ENCODE data around the gene HOXB1. TPM values are rescaled to one million over a fixed set of nuclear protein-coding genes. Genes with fewer than 3 reads are reported as not detected.
A peak's percentile ranks its signal among the peaks of the same experiment; 100 is the strongest.
"Not testable (repeated sequence)": the region's sequence is repeated elsewhere in the genome, so short reads cannot be mapped to it uniquely, and the experiment has no call there.

HOXB1 gene
- total RNA-seq, 1 experiment from 2014 or later: not detected

DNA sequence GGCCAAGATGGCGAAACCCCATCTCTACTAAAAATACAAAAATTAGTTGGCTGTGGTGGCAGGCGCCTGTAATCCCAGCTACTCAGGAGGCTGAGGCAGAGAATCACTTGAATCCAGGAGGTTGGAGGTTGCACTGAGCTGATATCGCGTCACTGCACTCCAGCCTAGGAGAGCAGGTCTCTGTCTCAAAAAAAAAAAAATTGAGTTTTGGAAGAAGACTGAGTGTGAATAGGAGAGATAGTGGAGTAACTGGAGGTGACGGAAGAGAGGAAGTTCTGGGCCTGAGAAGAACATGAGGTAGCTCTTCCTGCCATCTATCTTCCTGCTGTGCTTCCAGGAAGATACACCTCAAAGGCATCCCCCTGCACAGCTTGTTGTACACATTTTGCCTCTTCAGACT lies 11.4 kb downstream of the HOXB1 start:
- no peak for DNase-seq (ENCODE audit: low spot score)

DNA sequence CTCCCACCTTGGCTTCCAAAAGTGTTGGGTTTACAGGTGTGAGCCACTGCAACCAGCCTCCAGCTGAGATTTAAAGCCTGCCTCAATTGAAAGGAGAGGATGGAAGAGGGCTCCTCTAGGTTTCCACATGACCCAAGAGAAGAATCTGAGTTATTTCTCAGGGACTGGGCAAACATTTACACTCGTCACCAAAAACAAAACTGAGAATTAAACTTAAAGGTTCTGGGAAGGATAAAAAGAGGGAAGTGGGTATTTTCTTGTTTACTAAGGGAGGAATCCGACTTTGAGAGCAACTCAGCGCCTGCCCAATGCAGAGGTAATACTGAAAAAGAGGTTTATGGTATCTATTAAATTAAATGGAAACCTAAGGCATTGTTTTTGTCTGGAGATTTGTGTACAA lies 13.3 kb downstream of the HOXB1 start:
- DNase-seq (ENCODE audit: low spot score): no peak

DNA sequence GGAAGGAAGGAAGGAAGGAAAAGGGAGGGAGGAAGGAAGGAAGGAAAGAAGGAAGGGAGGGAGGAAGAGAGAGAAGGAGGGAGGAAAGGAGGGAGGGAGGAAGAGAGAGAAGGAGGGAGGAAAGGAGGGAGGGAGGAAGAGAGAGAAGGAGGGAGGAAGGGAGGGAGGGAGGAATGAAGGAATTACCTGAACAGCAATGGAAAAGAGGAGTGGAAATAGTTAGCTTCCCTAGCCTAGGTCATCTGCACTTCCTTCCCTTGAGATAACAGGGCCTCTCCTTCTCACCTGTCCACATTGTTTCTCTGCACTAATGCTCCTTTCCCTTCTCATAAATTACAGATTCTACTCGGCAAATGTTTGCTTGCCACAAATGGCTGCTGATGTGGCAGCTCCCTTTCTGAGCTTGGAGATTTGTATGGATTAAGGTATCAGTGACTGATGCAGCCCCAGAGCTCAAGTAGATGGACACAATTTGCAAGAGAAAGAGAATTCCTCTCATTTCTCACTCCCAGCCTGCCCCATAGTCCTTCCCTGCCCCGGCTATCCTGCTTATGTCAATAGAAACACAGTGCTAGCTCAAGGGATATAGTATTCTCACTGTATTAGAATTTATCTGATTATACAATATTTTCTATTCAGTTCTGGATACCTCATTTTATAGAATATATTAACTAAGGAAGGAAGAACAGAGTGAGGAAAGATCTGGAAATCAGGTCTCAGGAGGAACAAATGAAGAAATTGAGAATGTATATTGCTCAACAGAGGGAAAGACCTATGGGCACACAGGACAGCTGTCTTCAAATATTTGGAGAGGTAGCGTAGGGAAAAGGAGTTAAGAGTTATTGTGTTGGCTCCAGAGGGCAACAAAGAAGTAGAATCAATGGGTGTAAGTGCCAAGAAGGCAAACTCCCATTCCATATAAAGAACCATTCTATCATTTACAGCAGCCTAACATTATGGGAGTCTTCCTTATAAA lies 14.6 kb downstream of the HOXB1 start:
- no peak for DNase-seq (ENCODE audit: low spot score)

DNA sequence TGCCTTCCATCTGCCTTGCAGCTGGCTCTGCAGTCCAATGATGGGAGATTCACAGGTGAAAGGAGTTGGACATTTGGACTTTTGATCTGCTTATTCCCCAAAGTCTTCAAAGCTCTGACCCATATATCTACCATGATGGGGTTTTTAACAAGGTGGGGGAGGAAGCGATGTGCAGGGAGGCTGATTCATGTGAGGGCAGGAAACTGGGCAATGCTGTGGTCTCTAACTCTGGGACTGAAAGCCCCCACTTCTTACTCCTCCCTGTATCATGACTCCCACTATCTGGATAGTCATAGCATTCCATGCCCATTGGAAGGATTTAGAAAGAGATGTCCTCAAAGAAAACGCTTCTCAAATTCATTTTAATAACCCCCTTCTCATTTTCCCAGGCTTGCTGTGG lies 16.3 kb downstream of the HOXB1 start:
- DNase-seq (ENCODE audit: low spot score): no peak

DNA sequence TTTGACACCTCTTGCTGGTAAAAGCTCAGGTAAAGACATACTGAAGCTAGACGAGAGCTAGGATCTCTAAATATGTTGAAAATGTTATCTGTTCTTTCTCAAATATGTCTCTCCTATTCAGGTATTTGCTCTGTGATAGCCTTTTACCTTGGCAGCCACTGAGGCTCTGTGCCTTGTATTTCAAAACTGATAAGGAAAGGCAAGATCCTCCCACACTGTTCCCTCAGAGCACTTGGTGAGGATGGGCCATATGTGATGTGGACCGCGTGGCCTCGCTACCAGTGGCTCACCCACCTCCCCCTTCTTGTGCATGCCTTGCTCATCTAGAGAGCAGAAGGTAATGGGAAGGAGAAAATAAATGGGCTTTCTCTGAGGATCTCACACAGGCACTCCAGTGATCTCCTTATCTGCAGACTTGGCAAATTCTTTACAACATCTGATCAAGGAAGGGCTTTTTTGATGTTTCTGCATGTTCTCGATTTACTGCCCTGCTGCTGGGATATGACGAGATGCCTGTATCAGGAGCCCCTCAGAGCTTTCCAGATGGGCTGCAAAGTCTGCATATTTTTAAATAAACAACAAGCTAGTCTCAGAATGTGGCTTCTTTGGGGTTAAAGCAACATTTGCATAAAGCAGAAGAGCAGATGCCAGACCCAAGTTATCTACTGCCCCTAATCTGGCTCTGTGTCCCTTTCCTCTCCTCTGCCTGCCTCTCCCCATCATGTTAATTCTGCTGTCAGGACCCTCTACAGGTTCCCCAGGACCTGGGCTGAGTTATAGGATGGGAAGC lies 16.9 kb downstream of the HOXB1 start:
- DNase-seq (ENCODE audit: low spot score): no peak

DNA sequence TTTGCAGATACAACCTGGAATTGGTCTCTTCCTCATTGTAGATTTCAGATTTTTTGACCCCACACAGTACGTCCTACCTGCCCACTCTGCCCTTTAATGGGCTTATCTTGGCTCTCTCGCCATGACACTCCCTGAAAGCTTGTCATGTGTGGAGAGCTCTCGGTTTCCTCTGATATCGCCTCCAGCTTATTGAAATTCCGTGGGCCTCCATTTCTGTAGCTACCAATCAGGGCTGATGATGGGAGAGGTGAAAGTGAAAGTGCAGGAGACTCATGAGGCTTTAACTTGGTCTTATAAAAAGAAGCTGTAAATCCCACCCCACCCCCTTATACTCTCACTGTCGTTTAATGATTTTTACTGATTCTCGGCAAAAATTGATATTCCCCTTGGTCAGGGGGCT lies 17.7 kb downstream of the HOXB1 start:
- no peak for DNase-seq (ENCODE audit: low spot score)

DNA sequence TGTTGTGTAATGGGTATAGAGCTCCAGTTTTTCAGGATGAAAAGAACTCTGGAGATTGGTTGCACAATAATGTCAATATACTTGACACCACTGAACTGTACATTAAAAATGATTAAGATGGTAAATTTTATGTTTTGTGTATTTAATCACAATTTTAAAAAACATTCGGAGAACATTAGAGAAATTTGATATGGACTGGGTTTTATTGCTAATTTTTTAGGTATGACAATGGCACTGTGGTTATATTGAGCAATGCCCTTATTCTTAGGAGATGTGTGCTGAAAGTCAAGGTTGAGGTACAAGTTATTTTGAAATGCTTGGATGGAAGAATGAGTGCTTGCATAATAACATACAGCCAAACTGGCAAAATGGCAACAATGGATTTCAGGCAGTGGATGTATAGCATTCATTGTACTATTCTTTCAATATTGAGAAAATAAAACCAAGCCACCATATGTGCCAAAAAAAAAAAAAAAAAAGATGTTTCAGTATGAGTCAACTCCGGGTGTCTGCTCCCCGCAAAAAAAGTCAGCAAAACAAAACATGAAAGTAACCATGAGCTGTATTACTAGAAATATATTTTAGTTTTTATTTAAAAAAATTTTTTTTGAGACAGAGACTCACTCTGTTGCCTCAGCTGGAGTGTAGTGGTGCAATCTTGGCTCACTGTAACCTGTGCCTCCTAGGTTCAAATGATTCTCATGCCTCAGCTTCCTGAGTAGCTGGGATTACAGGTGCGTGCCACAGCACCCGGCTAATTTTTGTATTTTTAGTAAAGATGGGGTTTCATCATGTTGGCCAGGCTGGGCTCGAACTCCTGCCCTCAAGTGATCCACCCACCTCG lies 19.8 kb downstream of the HOXB1 start:
- no peak for DNase-seq (ENCODE audit: low spot score)

DNA sequence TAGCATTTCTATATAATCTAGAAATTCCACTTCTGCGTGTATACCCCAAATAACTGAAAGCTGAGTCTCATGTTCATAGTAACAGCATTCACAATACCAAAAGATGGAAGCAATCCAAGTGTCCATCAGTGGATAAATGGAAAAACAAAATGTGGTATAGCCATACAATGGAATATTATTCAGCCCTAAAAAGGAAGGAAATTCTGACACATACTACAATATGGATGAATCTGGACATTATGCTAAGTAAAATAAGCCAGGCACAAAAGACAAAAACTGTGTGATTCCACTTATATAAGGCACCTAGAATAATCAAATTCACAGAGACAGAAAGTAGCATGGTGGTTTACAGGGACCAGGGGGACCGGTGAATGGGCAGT lies 20.4 kb downstream of the HOXB1 start:
- no peak for DNase-seq (ENCODE audit: low spot score)

DNA sequence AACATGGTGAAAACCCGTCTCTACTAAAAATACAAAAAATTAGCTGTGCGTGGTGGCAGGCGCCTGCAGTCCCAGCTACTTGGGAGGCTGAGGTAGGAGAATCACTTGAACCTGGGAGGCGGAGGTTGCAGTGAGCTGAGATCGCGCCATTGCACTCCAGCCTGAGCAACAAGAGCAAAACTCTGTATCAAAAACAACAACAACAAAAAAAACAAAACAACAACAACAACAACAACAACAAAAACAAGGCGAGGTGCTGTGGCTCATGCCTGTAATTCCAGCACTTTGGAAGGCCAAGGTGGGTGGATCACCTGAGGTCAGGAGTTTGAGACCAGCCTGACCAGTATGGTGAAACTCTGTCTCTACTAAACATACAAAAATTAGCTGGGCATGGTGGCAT lies 21.1 kb downstream of the HOXB1 start:
- not testable (repeated sequence) for DNase-seq (ENCODE audit: low spot score)

DNA sequence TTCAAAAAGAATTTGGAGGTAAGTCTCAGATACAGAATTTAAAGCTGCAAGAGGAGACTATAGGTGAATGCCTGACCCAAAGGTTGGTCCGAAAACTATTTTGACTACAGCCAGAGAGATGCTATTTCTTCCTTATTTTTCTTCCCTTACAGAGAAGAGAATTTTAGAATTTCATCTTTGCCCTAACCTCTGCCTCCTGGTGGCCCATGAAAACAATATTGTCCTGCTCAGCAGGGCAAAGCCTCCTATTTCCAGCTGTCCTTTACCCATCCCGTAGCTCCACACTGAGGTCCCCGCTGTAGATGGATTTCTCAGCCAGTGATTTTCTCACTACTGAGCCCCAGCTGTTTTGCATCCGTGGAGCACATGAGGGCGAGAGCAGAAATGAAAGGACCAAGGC lies 24.6 kb downstream of the HOXB1 start:
- DNase-seq (ENCODE audit: low spot score): no peak

DNA sequence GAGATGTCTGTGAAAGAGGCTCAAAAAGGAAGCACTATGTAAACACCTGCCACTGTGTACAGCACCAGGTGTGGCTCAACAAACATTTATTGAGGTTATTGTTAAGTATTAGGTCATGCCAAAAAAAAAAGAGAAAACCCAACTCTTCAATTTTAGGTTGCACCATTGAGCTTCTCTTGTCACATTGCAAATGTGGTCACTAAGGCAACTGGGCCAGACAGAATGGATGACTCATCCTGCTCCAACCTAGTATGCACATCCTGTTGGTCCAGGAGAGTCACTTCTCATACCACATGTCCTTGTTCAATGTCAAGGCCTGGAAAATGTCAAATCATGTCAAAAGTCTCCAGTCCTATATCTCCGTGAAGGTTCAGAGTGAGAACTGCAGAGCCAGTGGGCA lies 25.0 kb downstream of the HOXB1 start:
- DNase-seq (ENCODE audit: low spot score): peak; percentile 93

DNA sequence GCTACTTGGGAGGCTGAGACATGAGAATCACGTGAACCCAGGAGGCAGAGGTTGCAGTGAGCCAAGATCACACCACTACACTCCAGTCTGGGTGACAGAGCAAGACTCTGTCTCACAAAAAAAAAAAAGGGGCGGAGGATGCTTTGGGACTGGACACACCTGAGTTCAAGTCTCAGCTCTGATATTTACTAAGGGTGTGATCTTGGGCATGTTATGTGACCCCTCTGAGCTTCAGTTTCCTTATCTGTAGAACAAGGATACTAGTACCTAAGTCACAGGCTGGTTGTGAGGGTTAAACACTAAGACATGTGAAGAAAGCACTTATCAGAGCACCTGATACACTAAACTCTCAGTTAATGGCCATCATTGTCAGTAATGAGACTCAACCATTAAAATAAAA lies 25.9 kb downstream of the HOXB1 start:
- no peak for DNase-seq (ENCODE audit: low spot score)

DNA sequence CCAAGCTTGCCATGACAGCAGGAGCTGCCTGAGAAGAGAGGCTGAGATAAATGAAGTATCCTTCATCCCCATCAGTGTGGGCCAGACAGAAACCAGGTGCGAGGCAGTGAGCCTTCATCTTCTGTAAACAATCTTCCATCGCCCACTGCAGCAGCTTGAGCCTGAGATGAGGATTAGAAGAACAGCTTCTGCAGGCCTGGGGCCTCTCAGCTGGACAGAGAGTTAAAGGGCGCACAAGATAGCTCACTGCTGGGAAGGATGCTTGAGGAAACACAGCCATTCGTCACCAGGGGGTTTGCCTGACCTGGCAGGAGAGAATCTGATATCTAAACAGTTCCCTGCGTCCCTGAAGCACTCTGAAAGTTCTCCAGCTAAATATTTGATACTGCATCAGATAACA lies 27.1 kb downstream of the HOXB1 start:
- DNase-seq (ENCODE audit: low spot score): no peak

DNA sequence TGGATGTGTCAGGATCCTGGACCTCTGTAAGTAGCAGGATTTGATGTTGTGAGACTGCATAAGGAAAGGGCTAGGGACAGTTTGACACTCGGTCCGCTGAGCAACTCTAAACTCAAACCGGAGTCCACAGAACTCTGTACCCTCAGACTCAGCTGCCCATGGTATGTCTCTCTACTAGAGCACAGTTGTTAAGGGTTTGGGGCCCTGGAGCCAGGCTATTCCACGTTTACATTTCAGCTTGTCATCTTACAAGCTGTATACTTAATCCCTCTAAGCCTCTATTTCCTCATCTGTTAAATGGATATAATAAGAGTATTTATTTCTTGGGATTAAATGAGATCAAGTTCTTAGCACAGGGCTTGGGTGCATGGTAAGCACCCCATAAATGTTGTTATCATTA lies 27.9 kb downstream of the HOXB1 start:
- no peak for DNase-seq (ENCODE audit: low spot score)

DNA sequence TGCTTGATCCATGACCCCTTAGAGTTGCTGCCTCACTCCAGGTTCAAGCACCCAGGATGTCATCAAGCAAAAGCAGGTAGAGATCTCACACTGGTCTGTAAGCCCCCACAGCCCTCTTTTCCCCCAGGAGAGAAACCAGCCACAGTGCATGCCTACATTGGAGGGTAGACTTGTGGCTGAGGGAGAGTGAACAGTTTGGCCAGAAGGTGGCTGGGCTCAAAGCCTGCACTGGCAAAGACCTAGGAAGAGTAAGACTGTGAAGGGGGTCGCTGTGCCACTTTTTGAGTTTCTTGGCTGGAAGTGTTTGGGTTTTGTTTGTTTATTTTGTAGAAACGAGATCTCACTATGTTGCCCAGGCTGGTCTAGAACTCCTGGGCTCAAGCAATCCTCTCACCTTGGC lies 28.5 kb downstream of the HOXB1 start:
- DNase-seq (ENCODE audit: low spot score): no peak

DNA sequence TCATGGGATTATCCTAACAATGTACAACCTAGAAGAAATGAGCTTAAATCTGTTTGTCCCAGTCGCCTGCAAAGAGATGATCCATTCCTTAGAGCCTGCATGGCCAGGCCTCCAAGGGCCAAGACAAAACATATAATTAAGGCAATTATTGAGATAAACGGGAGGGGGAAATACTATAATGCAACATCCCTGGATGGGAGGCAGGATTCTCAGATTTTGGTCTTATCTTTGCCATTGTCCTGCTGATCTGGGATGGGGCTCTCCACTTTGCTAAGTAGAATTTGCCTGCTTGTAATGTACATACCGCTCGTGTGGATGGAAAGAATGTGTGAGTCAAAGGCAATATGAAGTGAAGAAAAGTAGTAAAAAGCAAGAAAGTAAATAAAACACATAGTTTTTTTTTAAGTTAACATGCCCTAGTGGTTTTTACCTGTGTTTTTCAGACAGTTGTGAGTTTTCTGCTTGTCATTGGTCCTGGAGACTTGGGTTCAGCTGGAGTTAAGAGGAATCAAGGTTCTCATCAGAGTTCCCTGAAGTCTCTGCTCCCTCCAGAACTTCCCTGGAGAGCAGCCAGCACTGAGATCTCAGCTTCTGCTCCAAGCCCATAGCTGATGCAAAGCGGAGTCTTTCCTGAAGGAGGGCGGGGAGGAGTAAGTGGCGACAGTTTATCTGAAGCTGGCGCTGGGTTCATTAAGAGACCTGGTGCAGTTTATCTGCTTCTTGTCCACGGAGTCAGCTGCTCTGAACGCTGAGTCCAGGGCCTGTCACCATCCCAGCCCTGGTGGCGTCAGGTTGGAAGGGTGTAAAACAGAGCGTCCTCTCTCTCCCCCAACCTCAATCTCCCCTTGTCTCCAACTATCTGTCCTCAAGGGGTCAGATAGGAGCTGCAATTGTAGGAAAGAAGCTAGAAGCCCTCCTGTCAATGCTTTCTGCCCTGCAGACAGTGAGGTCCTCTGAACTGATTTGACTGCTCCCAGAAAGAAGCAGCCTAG lies 30.1 kb downstream of the HOXB1 start:
- DNase-seq (ENCODE audit: low spot score): no peak

DNA sequence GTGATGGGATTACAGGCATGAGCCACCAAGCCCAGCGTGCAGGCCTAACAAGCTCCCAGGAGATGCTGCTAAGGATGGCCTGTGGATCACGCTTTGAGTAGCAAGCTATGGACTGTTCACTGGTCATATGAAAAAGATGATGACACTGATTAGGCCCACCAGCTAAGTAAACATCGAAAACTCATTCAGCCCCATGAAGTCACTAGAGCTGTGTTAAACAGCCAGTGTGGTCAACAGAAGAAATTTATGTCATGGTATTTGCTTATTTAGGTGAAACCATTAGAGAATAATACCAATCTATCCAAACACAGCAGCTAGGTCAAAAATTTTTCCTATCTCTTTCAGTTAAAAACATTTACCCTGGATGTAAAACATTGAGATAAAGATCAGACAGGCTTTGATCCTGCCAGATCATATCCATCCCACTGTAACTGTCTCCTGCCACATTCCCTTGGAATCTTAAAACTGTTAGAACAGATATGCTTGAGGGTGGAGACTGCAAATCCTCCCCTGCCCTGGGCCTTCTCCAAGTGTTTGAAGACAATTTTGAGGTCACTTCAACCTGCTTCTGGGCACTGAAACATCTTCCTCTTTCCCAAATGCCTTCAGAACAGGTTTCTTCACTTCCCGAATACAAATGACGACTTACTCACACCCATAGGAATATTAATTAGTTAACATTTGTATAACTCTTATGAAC lies 30.9 kb downstream of the HOXB1 start:
- DNase-seq (ENCODE audit: low spot score): no peak

DNA sequence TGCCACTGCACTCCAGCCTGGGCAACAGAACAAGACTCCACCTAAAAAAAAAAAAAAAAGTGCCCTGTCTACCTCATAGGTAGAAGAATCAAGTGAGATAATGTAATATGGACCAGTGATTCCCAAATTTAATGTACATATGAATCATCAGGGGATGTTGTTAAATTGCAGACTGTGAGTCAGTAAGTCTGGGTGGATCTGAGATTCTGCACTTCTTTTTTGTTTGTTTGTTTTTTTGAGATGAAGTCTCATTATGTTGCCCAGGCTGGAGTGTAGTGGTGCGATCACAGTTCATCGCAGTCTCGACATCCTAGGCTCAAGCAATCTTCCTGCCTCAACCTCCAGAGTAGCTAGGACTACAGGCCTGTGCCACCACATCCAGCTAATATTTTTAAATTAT lies 31.6 kb downstream of the HOXB1 start:
- peak; percentile 80 for DNase-seq (ENCODE audit: low spot score)

DNA sequence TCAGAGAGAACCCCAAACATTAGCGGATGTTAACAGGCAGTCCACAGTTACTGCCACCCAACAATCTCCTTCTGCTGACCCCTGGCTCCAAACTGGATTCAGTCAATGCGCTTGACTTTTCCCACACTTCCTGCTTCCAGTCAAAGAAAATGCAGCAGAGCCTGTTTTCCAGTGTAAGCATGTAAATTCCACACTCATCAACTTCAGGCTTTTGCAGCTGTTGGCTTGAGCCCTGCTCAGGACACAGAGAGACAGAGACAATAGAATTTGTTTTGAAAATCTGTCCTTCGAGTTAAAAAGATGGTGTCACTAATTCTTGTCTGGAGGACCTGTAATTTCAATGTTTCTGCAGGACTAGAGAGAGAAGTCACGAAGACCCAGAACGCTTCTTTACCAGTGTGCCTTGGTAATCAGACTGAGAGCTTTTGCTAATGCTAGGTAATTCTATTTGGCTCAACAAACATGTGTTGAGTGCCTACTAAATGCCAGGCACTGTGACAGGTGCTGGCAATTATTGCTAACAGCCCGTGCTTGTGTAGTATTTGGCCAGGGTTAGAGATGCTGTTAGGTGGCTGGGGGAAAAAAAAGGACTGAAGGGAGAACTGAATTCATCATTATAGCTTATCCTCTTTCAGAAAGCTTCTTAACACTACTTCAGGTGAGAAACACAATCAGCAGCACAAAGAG lies 32.5 kb downstream of the HOXB1 start:
- DNase-seq (ENCODE audit: low spot score): no peak

DNA sequence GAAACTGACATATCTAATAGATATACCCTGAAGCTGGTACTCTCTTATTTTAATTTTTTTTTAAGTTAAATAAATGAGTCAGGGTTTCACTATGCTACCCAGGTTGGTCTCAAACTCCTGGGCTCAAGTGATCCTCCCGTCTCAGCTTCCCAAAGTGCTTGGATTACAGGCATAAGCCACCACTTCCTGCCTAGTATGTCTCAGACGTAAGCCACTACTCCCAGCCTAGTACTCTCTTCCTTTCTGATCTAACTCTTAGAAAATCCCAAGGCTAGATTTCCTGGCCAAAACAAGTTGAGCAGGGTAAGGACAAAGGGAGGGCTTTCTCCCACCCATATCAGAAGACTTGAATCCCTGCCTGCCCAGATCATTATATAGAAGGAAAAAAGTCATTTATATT lies 33.7 kb downstream of the HOXB1 start:
- peak; percentile 83 for DNase-seq (ENCODE audit: low spot score)
